B cell (primary cell): ENCODE results near the gene RNPEP.

Experiments
- CTCF ChIP-seq: fragments of 200-600 bp; IDR thresholded peaks from one replicate; pipeline ENCODE4 v1.8.0; 2022; ENCODE audit warnings: antibody characterized with exemption, mild to moderate bottlenecking
- EZH2 ChIP-seq: IDR thresholded peaks from 2 replicates; pipeline ENCODE4 v1.6.1; 2012; ENCODE audit warnings: borderline replicate concordance, low read depth, mild to moderate bottlenecking, moderate library complexity, low read length; ENCODE audit not compliant: insufficient read depth, poor library complexity, severe bottlenecking

GRCh38 chr1:201964261-201964660 lies 18.2 kb upstream of the RNPEP start:
- TF ChIP-seq CTCF (no peak), EZH2 (no peak)
